GM21360 (cell line): ENCODE measurements around the gene NVL.
"Not testable (repeated sequence)": the region's sequence is repeated elsewhere in the genome, so short reads cannot be mapped to it uniquely, and the experiment has no call there.

ENCODE experiments used
- ATAC-seq: cut with Tn5 transposase; IDR thresholded peaks from one replicate; pipeline ENCODE4 v1.9.1; 2021; ENCODE audit warnings: mild to moderate bottlenecking, moderate library complexity; ENCODE audit not compliant: unreplicated experiment

NVL gene

DNA sequence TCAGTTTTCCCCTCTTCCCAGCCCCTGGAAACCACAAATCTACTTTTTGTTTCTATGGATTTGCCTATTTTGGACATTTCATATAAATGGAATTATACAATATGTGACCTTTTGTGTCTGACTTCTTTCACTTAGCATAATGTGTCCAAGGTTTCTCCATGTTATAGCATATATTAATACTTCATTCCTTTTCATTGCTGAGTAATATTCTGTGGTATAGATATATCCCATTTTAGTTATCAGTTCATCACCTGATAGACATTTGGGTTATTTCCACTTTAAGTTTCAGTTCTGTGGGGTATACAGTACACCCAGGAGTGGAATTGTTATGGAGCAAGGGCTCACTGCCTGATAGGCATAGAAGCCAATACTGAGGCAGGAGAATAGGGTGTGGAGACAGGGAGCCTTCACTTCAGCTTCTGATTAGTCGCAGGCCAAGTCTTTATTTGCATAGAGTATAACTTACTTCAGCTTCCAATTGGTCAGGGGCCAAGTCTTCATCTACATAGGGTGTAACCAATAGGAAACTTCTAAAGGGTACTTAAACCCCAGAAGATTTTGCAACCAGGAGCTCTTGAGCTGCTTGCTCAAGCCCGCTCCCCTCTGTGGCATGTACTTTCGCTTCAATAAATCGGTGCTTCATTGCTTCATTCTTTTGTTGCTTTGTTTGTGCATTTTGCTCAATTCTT lies 8.3 kb upstream of the NVL start:
- ATAC-seq = no peak

DNA sequence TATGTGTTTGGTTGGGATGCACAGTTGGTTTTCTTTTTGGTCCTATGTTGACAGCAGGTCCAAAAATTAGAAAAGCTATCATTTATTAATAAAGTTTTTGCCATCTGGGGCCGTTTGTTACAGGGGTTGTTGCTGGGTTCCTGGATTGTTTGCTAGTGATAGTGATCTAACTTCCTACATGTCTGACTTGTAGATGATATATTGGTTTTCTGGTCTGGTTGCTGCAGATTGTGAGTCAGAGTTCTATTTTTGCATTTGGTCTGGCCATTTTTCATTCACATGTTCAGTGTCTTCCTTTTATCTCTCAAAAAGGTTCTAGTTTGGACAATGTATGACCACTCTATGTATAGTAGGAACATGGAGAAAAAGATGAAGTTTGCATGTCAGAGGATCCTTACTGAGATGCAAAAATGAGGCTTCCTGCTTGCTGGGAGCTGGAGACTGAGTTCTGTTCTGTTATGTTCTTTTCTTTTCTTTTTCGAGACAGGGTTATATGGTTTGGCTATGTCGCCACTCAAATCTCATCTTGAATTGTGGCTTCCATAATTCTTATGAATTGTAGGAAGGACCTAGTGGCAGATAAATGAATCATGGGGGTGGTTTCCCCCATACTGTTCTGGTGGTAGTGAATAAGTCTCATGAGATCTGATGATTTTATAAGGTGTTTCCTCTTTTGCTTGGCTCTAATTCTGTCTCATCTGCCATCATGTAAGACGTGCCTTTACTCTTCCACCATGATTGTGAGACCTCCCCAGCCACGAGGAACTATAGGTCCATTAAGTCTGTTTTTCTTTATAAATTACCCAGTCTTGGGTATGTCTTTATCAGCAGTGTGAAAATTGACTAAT lies 4.2 kb upstream of the NVL start:
- no peak for ATAC-seq

DNA sequence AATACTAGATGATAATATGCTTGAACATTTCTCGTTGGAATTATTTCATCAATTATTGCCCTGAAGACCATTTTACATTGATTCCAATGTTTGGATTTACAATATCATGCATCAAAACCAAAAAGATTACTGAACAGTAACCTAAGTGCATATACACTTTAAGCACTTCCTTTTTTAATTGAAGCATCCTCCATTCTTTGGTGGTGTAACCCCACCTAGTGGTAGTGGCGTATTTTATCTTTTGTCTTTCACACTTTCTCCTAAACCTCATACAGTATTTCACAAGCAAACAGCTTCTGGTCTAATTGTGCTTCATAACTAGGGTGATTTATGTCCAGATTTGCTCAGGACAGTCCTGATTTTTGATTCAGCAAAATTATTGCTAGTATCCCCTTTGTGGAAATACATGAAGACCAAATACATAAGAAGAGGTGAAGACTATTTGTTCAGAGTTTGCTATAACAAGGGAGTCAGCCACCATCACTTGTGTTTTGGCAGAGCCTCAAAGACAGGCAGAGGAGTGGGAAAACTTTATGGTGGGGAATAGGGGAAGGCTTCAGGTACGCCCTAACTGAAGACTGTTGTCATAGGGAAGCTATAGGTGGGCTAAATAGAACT lies 3.4 kb upstream of the NVL start:
- ATAC-seq = peak; percentile 42

- ATAC-seq = no peak
These were observed 1.9 kb upstream of the NVL start for GRCh38 chr1:224331824-224332223.

- ATAC-seq = no peak
These were observed 1.4 kb upstream of the NVL start for GRCh38 chr1:224331326-224331725.

- no peak for ATAC-seq
These were observed 509 bp downstream of the NVL start for GRCh38 chr1:224329484-224329841.

DNA sequence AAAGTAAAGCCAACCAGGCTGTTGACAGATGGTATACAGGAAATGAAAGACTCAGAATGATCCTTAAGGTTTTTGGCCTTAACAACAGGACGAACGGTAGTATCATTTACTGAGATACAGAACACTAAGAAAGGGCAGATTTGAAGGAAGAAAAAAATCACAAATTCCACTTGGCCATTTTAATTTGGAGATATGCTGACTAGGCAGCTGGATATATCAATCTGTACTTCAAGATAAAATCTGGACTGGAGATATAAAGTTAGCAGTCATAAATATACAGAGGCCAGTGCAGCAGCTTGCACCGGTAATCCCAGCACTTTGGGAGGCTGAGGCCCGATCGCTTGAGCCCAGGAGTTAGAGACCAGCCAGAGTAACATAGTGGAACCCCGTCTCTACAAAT lies 1.3 kb downstream of the NVL start:
- ATAC-seq = no peak

DNA sequence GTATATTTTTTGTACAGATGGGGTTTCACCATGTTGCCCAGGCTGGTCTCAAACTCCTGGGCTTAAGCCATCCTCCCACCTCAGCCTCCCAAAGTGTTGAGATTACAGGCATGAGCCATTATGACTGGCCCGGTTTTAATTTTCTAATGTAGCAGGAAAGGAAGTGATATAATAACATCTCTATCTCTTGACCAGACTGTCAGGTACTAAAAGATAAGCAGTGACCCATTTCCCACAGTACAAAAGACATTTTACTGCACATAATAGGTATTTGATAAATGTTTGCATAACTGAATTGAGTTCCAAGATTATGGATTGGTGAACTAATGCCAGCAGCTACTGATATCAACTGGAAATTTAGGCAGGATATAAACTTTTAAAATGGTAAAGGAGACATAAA lies 4.0 kb downstream of the NVL start:
- no peak for ATAC-seq

- ATAC-seq = no peak
These were observed 8.3 kb downstream of the NVL start for GRCh38 chr1:224321706-224322105.

DNA sequence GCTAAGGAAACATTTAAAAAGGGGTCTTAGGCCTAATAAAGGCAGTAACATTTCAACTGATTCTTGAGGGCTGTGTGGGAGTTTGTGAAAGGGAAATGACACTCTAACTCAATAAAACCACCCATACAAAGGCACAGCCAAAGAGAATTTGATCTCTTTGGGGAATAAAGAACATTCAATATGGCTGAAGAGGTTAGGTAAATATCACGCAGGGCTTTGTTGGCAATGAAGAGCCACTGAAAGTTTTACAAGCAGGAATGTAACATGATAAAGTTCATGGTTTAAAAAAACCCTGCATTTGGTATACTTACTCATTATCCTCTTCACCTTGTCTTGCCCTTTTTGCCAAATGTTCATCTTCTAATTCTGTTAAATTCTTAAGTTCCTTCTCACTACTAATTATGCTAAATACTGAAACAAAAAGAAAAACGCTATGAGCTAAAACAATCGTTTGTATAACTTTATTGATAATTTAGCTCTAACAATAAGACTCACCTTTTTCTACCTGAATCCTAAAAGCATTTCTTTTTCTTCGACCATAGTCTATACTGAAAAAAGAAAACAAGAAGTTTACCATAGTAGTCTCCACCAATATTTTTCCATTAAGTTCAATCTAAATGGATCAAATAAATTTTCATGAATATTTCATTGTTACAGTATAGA lies 12.5 kb downstream of the NVL start:
- no peak for ATAC-seq

DNA sequence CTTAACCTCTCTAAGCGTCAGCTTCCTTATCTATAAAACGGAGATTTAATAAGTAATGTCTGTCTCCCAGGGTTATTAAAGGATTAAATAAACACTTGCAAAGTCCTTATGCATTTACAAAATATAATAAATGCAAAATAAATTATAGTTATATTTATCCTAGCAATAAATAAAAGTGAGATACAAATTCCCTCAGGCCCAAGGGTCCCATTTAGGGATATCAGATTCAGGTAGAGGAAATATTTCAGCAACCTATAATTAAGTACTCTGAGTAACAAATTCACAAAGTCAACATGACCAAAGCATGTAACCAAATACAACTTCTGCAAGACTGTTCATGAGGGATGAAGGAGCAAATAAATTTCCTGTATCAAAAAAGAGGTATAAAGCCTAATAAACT lies 17.9 kb downstream of the NVL start:
- ATAC-seq = no peak

DNA sequence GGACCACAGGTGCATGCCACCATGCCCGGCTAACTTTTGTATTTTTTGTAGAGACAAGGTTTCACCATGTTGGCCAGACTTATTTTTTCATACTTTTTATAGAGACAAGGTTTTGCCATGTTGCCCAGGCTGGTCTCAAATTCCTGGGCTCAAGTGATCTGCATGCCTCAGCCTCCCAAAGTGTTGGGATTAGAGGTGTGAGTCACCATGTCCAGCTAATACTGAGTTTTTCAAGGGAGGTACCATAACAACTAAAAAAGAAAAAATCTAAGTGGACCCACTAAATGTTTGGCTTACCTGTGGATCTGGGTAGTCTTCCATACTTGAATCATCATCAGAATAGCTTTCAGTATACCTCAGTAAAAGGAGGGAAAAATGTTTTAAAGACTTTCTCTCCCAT lies 18.5 kb downstream of the NVL start:
- ATAC-seq = not testable (repeated sequence)

DNA sequence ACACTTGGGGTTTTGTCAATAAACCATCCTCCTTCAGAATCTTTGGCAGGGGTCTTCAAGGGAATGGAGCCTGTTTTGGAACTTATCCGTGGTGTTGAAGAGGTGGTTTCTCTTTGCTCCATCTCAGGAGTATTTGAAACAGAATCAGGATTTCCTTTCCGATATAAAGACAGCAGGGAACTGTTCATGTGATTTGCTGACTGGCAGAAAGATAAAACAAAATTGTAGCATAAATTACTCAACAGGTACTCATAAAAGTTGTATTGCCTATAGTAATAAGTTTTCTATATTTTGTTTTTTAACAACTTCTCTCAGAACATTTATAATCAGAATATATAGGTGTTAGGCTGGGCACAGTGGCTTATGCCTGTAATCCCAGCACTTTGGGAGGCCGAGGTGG lies 21.9 kb downstream of the NVL start:
- ATAC-seq = no peak

DNA sequence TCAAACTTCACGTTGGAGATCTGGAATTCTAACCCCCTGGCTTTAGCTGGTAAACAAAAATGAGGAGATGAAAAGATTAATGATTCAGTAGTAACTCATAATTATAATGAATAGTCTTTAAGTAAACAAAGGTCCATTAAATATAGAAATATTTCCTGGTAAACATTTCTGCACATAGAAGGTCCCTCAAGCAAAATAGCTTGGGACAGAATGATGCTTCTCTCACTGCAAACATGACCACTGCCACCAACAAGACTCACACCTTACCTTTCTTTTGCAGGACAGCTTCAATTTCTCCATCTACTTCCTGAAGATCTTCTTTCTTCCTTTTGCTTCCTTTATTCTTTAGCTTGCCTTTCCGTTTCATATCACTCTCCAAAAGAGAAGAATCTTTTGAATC lies 25.2 kb downstream of the NVL start:
- ATAC-seq = no peak

DNA sequence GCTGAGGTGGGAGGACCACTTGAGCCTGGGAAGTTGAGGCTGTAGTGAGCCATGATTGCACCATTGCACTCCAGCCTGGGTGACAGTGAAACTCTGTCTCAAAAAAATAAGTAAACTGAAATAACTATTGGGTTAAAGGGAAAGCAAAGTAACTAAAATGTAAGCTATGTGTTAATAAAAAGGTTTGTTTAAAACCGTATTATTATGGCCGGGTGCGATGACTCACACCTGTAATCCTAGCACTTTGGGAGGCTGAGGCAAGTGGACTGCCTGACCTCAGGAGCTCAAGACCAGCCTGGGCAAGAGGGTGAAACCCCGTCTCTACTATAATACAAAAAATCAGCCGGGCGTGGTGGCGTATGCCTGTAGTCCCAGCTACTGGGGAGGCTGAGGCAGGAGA lies 27.0 kb downstream of the NVL start:
- no peak for ATAC-seq

- no peak for ATAC-seq
These were observed 28.6 kb downstream of the NVL start for GRCh38 chr1:224301391-224301790.

DNA sequence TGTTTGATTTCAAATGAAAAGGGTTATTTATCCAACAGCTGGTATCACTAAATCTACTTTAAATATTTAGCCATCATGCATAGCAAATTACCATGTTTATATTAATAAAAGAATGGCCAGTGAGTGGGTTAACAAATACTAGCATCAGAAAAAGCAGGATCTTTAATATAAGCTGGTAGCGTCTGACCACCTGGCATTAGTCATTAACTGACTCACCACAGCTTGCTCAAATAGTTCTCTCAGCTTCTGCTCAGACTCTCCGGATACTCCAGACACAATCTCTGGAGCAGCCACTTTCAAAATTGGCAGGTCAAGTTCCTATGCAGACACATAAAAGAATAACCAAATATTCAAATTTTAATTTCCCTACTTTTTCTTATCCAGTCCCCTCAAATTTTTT lies 29.6 kb downstream of the NVL start:
- no peak for ATAC-seq

GRCh38 chr1:224298346-224299330 lies 31.3 kb downstream of the NVL start:
- no peak for ATAC-seq

- ATAC-seq = no peak
These were observed 35.2 kb downstream of the NVL start for GRCh38 chr1:224294775-224295174.

GRCh38 chr1:224292419-224292818 lies 37.6 kb downstream of the NVL start:
- no peak for ATAC-seq
